HL-60/S4 treated with retinoic acid at 250 ng/mL for 4 days and 3 days (cell line): ENCODE measurements around the gene CNN2.
"Not testable (repeated sequence)": the region's sequence is repeated elsewhere in the genome, so short reads cannot be mapped to it uniquely, and the experiment has no call there.

Experiments used
- in situ Hi-C: fragments of 300-500 bp; cut with MboI; formaldehyde crosslinking; loops from 2 replicates; pipeline ENCODE4 v1.7.0; 2022; ENCODE audit warnings: low sequenced_read_pairs

Gene CNN2

DNA sequence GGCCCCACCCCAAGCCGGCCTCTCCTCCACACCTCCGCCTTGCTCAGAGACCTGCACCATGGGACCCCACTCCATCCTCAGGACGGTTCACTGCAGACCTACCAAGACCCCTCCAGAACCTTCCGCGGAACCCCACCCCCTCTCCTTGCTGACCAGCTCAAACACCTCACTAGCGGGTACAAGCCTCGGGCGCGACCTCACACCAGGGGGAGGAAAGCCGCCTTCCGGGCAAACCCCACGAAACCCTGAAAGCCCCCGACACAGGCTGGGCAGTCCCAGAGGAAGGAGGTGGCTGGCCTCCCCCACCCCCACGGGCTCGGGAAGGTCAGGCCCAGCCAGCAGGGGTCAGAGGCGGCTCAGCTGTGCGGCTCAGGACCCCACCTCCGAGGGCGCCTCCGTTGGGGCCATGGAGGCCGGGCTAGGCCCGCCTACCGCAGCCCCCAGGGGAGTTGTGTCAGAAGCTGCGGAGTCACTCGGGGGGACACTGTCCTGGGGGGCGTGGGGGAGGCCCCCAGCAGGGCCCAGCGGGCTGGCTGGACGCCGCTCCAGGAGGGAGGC is 16.3 kb upstream of the CNN2 start:
- in situ Hi-C loops: no loop called here

DNA sequence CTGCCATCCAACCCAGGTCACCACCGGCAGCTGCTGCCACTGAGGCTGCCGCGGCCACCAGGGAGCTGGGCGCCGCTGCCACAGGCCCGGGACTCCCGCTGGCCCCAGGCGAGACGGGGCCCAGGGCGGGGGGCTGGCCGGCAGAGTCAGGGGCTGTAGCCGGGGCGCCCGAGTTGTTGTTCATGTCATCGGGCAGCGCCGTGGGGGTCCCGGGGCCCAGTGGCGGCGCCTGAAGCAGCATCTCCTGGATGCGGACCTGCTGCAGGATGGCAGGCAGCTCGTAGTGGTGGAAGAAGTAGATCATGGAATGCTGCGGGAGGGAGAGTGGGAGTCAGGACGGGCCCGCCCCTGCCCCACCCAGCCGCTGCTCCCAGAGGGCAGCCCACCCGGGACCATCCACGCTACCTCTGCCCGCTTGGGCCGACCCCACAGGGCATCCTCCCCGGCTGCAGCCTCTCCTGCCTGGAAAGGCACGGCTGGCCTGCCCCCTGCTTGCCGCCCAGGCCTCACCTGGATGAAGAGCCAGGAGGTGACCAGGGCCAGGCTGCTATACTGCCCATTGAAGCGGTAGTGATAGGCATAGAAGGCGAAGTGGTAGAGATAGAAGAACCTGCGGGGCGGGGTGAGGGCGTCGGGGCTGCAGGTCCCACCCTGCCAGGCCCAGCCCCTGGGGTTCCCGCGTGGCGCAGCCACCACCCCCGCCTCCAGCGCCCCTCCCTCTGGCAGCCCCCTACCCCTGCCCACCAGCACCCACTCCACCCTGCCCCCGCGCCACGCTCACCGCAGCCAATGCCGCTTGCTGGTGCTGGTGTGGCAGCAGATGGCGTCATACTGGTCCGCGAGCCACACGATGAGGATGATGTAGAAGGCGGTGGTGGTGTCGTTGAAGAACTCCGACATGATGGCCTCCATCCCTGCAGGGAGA is 15.6 kb upstream of the CNN2 start:
- in situ Hi-C loops: no loop called here

DNA sequence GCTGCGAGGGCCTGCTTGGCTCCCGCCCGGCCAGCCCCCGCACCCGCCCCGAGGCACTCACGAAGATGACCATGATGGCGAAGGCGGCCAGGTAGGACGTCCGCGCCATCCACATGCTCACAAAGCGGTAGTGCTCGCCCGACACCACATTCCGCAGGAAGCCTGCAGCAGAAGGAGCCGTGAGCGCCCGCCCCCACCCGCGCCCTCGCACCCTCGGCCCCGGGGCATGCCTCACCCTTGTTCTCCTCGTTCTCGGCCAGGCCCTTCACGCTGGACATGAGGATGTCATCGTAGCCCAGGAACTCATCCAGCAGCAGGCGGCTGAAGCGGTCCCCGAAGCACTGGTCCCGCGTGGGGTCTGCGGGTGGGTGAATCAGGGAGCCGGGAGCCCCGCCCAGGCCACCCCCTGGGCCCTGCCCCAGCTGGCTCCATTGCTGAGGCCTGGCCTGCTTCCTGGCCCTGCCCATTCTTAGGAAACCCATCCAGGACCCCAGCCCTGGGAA is 14.5 kb upstream of the CNN2 start:
- in situ Hi-C loops: no loop called here

DNA sequence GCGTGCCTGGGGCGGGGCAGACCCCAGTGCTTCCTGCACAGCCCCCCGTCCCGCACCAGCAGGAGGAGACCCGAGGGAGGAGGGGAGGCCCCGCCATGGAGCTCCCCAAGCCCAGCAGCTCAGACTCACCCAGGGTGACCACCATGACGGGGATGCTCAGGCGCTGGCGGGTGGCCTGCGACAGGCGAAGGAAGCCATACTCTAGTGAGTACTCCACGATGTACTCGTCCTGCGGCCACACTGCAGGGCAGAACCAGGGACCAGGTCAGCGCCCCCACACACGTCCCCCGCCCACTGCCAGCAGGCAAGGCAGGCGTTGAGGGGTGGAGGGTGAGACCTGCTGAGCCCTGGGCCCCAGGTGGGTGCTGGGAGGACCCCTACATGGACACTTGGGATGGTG is 14.1 kb upstream of the CNN2 start:
- in situ Hi-C loops: no loop called here

DNA sequence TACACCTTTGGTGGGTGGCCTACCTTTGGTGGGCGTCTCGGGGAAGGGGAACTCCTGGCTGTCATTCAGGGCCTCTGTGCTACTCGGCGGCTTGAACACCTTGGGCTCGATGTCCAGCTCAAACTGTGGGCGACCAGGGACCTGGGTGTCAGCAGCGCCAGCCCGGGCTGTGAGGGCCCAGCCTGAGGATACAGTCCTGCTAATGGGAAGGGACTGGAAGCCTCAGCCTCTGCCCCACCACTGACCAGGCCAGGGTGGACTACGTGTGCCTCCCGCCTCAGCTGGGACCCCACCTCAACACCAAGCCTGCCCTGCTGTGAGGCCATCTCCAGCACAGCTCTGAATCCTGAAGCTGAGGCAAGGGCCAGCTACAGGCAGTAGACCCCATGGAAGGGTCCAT is 13.2 kb upstream of the CNN2 start:
- in situ Hi-C loops: no loop called here

DNA sequence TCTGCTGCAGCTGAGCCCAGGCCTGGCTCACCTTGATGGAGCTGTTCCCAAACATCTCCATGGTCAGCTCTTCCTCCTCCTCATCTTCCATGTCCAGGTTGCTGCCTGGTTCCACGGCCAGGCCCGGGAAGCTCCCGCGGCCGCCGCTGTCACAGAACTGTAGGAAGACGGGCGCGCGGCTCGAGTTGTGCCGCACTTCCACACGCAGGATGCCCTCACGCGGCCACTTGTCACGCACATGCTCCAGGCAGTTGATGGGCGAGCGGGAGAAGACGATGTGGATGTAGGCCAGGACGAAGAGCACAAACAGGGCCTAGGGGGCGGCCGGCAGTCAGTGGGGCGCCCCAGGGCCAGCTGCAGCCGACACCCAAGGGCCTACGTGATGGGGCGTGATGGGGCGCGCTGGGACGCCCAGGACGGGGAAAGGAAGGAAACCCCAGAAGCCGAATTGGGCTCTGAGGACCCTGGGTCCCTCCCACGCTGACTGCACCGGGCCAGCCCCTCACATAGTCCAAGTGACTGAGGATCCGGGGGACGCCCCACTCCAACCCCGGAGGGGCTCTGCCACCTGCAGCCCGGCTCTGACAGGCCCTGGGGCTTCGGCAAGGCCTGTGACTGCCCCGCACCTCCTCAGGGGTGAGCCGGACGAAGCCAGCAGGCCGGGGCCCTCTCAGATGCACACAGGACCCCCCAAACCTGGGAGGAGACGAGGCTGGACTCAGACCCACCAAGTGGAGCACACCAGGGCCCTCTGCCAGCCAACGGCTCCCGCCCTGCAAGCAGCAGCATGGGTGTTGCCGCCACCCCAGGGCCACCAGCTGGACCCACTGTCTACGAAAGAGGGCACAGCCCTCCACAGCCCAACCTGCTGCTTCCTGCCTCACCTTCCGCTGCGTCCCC is 12.0 kb upstream of the CNN2 start:
- in situ Hi-C loops: no loop called here

DNA sequence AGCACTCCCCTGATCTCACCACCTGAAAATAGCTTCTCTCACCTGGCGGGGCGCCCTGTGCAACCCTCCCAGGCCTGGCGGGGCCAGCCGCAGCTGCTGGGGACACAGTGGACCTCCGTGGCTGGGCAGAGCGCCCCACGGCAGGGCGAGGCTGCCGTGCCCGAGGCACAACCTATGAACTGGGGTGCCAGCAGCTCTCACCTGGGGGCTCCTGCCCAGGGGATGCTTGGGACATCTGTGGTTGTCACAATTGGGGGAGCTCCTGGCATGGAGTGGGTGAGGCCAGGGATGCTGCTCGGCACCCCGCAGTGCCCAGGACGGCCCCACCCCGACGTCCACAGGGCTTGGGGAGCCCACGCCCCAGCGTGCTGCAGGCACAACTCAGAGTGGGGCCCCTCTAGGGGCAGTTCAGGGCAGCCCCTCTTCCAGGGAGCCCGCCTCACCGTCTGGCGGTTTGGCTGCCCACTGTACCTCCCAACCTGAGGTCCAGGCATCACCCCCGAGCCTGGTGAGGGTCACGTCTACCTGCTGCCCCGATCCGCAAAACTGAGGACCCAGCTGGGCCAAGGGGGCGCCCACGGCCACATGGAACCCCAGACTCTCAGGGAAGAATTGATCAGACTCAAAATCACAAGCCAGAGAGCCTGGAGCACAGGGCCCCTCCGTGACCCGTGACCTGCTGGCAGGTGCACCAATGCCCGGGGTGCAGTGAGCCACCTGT is 11.2 kb upstream of the CNN2 start:
- in situ Hi-C loops: no loop called here

DNA sequence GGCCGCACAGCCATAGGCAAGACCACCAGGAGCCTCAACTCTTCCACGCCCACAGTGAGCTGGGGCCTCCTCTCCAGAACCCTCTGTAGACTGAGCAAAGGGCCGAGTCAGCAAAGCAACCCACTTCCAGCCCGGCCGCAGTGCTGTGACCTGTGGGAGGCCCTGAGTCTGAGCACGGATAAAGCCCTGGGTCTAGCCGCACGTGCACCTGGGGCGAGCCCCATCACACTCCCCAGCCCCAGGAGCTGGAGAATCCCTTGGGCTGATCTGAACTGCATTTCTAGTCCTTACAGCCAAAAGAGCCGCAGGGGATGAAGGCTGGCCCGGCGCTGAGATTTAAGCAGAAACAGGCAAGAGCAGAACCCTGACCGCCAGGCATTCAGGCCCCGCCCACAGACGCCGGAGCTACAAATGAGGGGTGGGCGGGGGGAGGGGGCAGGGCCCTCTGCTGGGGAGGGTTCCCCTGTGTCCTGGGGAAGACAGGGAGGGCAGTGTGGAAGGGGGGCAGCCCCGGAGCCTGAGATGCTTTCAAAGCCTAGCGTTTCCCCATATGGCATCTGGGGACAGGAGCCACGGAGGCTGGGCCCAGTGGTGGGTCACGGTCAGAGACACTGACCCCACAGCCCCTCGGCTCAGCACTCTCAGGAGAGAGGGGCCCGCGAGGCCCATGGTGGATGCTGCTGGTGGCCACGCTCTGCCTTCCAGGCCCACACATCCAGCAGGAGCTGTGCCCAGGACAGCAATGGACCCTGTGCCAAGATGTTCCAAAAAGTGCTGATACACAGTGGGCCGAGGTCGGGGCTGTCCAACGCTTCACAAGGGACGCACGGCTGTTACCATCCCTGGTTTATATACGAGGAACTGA is 10.4 kb upstream of the CNN2 start:
- in situ Hi-C loops: no loop called here

DNA sequence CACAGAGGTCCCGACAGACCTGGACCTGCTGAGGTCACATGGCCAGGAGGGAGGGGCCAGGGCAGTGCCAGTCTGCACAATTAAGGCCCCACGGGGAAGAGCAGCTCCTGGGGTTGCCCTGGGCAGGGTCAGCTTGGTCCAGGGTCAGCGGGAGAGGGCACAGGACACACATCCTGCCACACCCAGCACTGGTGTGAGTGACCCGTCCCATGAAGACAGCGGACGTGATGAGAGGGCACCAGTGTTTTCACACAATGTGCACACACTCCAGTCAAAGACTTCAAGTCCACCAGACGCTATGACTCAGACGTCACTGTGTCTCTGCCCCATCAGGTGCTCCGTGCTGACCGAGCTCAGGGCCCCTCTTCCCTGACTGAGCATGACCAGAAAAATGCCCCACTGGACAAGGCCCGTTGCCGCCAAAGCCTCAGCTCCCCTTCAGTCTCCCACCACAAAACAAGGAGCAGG is 9.7 kb upstream of the CNN2 start:
- in situ Hi-C loops: no loop called here

DNA sequence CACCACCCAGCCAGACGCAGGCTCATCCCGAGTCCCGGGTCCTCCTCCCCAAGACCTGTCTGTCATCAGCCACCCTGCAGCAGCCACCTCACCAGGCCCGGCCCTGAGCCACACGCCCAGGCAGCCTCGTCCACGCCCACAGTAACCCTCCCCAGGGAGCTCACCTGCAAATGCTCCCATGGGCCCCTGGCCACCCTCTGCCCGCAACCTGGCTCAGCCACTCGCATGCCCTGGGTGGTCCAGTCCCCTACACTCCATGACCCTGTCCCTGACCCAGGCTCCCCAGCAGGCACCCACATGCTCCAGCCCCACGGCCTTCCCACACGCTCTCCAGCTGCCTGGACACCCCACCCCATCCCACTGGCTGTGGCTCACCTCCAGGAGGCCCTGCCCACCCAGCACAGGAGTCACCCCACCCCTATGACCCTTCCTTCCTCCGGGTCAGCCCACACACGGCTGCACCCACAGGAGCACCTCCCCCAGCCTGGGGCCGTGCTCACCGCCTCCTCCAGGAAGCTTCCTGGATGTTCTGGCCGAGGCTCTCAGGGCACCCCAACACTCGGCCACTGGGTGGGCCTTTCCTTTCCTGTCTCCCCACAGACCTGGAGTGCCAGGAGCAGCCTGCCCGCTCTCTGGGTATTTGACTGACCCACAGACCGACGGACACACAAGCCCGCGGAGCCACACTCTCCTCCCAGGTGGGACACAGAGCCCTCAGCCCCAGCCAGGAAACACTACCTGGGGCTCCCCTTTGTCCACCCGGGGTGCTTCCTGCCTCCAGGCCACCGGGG is 9.1 kb upstream of the CNN2 start:
- in situ Hi-C loops: no loop called here

DNA sequence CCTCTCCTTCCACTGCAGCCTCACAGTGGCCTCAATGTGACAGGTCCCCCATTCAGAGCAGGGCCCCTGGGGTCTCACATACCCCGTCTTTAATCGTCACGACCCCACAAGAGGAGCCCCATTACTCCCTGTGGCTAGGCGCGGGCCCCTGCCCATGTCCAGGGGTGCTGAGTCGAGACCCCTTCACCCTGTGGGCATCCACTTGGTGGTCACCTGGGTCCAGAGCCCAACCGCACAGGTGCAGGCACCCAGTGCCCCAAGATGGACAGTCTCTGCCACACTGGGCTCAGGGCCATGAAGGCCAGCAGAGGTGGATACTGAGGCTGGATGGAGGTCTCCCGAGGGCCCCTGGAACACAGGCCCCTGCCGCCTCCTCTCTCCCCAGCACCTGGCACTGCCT is 8.5 kb upstream of the CNN2 start:
- in situ Hi-C loops: no loop called here

DNA sequence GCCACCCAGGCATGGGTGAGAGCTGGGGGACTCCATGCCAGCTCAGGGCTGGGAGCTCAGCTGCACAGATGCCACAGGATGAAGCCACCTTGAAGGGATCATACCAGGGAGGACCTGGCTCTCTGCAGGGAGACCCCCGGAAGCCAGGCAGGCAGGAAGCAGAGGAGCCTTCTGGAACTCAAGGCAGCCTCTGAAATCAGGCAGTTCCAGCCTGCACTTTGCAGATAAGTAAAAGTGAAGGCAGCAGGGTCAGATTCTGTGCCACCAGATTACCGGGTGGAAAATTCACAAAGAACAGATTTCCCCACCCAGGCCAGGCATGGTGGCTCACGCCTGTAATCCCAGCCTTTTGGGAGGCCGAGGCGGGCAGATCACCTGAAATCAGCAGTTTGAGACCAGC is 8.0 kb upstream of the CNN2 start:
- in situ Hi-C loops: no loop called here

DNA sequence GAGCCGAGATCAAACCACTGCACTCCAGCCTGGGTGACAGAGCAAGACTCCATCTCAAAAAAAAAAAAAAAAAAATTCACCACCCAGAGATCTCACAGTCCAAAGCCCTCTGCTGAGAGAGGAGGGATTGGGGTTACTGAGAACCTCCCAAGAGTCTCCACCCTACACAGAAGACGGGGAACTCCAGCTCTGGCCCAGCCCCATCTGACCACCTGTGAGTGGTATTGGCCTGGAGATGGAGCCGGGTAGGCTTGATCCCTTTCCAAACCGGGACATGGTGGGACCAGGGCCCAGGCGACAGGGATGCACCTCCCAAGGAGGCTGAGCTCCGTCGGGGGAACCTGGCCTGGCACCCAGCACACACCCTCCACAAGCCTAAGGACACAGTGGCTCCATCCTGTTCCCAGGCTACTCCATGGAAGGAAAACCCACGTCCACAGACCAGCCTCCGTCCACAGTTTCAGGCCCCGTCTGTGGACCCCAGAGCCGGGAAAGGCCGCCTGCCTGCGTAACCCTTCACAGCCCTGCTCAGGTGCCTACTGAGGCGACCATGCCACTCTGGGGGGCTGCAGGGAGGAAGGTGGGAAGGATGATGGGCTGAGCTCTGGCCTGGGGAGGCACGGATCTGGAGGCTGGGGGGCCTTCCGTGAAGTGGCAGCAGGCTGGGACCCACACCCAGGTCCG is 7.3 kb upstream of the CNN2 start:
- in situ Hi-C loops: no loop called here

DNA sequence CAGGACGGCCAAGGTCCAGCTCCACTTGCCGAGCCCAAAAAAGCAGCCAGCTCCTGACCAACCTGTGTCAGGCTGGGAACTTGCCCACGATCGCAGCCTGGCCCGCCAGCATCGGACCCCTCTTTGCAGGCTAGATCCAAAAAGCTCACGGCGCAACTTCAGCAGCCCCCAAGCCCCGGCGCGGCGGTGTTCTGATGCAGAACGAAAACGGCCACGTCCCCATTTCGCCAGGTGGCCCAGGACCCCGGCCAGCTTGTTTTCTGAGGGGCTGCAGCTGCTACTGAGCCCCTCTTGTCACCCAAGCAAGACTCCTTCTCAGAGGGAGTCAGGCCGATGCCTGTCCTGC is 6.8 kb upstream of the CNN2 start:
- in situ Hi-C loops: no loop called here

DNA sequence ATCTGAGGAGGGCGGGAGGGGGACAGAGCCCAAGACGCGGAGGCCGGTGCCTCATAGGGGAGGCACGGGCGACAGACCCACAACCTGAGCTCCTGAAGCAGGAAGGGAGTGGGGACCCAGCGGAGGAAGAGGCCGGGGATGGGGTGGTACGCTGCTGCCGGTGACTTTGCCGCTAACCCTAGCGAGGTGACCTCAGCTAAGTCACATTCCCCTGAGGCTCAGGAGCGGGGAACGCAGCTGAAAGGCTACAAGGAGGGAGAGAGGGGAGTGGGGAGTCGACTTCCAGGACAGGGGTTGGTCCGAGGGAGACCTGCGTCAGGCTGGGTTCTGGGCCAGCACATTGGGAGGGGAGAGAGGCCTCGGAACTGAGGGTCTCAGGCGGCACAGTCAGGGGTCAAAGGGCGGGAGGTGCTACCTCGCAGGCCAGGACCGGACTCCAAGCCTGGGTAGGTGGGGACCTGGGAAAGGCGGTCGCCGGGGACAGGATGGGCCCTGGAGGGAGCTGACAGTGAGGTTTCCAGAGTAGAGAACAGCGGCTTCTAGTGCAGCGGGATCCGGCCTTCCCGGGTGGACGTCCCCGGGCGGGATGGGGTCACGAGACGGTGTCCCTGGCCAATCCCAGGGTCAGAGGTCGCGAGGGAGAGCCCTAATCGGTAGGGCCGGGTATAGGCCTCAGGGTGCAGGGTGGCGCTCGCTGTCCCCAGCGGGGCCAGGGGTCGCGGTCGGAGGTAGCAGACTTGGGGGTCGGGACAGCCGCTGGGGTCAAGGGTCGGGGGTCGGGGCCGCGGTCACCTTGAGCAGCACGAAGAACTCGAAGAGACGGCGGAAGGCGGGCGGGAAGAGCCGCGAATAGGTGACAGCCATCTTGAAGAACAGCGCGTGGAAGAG is 6.2 kb upstream of the CNN2 start:
- in situ Hi-C loops: no loop called here

DNA sequence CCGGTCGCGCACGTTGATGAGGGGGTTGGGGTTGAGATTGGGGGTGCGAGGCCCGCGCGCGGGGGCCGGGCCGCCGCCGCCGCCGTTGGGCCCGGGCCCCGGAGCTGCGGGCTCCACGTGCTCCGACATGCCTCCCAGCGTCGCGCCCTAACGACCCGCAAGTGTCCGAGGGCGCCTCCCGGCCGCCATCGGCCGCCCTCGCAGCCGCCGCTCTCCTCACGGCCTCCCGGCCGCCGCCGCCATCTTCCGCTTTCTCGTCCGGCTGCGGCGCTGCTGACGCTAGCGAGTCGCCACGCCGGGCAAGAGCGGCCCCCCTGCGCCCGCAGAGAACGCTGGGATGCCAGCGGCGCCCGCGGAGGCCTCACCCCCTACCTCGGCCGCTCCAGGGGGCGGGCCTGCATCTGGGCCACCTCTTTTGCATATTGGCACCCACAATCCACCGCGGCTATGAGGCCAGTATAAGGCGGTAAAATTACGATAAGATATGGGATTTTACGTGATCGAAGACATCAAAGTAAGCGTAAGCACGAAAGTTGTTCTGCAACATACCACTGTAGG is 5.5 kb upstream of the CNN2 start, which contains the start of gene TMEM259:
Gene TMEM259, minus strand, starts transcription at position 256 of the 558 bp plus-strand sequence. Its CDS starts 127 bp downstream, at position 129.
- in situ Hi-C loops: no loop called here

DNA sequence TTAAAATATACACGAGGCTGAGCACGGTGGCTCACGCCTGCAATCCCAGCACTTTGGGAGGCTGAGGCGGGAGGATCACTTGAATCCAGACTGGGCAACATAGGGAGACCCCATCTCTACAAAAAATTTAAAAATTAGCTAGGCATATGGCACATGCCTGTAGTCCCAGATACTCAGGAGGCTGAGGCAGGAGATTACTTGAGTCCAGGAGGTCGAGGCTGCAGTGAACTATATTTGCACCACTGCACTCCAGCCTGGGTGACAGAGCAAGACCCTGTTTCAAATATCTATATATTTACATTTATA is 2.6 kb upstream of the CNN2 start:
- in situ Hi-C loops: not testable (repeated sequence)
